ENCODE results near the gene UBE2L5.

The UBE2L5 gene

DNA sequence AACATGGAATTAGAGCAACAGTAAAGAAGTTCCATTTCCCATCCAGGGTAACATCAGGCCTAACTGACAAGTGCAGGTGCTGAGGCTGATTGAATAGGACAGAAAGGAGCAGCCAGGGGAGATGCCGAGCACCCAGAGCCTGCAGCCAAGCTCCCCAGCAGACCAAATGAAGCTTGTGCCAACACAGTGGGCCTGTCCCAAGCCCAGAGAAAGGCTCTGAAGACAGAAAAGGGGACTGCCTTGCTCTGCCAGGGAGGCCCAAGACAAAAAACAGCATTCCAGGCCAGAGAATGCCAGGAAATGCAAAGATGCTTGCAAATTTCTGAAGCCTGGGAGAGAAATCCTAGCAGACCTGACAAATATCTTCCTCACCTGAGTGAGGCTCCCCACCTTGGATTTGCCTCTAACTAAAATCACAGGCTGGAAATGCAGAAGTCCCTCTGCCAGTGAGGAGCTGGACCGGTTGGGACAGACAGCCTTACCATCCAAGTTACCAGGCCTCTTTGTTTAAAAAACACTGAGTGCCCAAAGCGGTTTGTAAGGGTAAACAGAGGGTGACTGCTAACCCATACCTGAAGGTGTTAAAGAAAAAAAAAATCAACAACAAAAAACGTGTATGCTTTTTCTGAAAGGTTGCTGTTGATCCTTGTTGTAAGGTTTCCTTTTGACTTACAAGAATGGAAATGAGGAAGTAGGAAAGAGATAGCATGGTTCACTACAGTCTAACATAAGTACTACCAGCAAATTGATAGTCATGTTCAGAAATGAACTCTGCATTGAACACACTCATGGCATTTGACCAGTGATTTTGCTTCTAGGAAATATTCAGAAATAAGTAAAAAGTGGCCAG lies 55.3 kb downstream of the UBE2L5 start:
- DNase-seq = no peak
